OCI-LY7 (cell line): ENCODE measurements around the gene MAP4.

Source experiments
- CTCF ChIP-seq: fragments of 200-600 bp; sonication (generic); conservative IDR thresholded peaks from 2 replicates; pipeline ENCODE4 v1.5.1; 2014; ENCODE audit warnings: mild to moderate bottlenecking, antibody characterized with exemption, low read length, moderate library complexity, mixed read lengths
- EZH2phosphoT487 ChIP-seq: fragments of 200-600 bp; sonication (generic); IDR thresholded peaks from 2 replicates; pipeline ENCODE4 v1.6.1; 2018; ENCODE audit warnings: low read depth, borderline replicate concordance, mild to moderate bottlenecking, mixed run types, antibody characterized with exemption, low read length, moderate library complexity, mixed read lengths

GRCh38 chr3:48018841-48019240 is 2.6 kb upstream of the MAP4 start:
- TF ChIP-seq CTCF (no peak), EZH2phosphoT487 (no peak)
